H54 (cell line): ENCODE results near the gene MAN1C1.
"Not testable (repeated sequence)": the region's sequence is repeated elsewhere in the genome, so short reads cannot be mapped to it uniquely, and the experiment has no call there.

Source experiments
- DNase-seq: peaks from one replicate; pipeline ENCODE4 v3.0.0; 2011; ENCODE audit warnings: low spot score, mixed read lengths; ENCODE audit not compliant: insufficient read length
- FAIRE-seq: peaks from 3 replicates; lab custom pipeline; 2011; peaks lifted over from hg19 to GRCh38; lab: Jason Lieb, UNC
- POLR2A ChIP-seq: IDR thresholded peaks from 2 replicates; pipeline ENCODE4 v1.6.1; 2011; ENCODE audit warnings: low read depth, mild to moderate bottlenecking, low read length

Gene MAN1C1

DNA sequence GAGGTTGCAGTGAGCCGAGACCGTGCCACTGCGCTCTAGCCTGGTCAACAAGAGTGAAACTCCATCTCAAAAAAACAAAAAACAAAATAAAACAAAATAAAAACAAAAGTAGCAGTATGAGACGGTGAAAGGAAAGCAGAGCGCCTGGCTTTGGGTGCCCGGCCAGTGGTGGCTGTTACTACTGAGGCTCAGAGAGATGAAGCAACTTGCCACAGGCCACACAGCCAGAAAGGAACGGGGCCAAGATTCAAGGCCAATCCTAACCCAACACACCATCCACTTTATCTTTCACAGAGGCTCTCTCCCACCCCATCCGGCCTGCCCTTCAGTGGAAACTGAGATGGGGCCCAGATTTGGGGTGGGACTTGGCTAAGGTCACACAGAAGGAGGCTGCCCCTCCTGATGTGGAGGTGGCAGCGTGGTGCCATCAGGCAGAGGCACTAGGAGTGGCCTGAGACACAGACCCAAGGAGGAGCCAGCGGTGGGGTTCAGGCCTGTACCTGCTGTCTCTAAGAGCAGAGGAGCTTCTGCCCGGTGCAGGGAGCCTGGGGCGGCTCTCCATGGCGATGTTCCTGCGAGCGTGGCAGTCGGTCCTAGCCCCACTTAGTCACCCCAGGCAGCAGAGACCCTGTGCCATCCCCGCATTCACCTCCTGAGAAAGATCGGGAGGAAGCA, 40.0 kb upstream of the MAN1C1 start:
- FAIRE-seq, result no peak
- no peak for TF ChIP-seq POLR2A
- DNase-seq, result no peak

DNA sequence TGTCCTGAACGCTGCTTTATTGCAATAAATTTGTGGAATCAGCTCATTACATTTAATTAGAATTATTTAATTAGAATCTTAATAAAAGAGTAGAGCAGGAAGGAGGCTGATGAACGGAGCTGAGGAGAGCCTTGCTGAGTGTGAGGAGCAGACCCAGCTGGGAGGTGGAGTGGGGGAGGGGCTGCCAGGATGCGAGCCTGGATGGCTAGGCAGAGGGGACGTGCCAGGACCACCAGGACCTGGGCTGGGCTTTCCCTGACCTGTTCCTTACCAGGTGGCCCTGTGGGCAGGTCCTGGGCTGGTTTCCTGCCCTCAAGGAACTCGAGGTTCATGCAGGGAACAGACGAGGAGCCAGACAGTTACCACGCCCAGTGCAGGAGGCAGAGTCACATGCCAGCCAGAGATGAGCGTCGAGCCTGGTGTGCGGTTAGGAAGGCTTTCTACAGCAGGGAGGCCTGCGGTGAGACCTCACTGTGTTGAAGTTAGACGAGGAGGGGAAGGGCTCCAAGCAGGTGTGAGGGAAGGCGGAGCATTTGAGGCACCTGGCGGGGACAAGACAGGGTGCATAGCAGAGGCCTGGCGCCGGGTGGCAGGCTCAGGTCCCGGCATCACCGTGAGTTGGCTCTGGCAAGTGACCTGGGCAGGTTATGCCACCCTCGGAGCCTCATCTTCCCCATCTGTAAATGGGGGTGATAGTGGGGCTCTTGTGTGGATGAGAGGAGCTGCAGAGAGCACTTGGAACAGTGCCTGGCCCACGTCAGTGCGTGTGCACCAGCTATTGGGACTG, 39.3 kb upstream of the MAN1C1 start:
- no peak for FAIRE-seq
- no peak for TF ChIP-seq POLR2A
- no peak for DNase-seq

DNA sequence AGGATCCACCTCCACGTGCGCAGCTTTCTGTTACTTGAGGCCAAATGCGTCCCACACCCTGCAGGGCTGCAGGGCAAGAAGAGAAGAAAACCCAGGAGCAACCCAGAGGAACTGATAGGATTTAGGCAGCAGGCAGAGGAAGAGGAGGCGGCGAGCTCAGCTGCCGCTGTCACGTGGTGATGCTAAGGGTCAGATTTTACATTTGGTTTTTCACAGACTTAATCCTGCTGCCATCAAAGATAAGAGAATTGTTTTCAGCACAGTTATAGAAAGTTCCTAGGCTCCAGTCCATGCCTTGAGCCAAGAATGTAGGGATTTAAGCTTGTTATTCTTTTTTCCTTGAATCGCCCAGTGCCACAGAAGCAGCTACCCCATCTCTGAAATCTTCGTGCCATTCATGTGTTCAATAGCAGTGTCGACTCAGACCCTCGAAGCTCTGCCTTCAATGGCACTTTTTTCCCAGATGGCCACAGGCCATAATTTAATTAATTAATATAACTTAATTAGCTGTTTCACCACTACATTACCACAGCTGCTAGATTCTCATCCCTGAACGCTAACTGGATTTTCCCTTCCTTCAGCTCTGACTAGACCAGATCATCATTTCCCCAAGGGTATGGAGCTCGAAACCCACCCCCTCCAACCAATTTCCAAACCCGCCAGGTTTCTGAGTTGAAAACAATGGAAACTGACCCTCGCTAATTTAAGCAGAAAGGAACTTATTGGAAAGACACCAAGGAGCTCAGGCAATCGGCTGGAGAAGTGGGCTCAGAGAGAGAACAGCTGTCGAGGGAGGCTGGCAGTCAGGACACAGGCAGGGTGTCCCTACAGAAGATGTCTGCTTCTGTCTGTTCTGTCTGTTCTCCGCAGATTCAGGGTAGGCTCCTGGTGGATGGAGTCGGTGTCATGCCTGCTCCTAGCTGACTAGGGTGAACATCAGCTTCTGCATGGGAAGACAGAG, 37.0 kb upstream of the MAN1C1 start:
- TF ChIP-seq POLR2A, result no peak
- no peak for DNase-seq
- FAIRE-seq, result no peak

DNA sequence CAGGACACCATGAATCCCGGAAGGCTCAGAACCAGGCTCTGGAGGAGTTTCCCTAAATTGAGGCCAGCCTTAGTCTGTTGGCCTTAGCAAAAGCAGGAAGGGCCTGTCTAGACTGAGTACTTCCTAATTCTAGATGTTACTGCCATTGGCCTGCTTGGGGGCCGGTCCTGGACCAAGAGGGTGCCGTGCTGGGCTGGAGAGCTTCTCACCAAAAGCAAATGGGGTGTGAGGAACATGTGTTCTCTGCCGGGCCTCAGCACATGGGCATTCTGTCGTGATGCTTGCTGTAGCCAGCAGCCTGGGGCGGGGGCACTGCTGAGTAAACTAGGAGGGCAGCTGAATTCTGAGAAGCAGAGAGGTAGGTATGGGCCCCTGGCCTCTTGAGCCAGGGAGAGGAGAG, 35.7 kb upstream of the MAN1C1 start:
- DNase-seq, result no peak
- no peak for FAIRE-seq
- no peak for TF ChIP-seq POLR2A

DNA sequence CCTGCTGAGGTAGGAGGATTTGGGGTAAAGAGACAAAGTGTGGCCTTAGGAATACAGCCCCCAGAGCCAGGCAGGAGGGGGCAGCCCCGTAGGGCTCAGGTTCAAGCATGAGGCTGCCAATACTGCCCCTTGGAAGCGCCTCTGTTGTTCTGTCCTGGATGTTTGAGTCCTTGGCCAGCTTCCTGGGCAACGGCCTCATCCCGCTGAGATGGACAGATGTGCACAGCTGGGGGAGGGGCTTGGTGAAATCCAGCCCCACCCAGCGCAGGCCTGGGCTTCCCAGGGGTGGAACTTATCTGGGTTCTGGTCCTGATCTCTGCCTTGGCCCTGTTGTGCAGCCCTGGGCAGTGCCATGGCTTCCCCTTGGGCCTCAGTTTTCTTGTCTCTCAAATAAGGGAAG, 34.8 kb upstream of the MAN1C1 start:
- FAIRE-seq, result no peak
- TF ChIP-seq POLR2A, result no peak
- DNase-seq, result no peak

DNA sequence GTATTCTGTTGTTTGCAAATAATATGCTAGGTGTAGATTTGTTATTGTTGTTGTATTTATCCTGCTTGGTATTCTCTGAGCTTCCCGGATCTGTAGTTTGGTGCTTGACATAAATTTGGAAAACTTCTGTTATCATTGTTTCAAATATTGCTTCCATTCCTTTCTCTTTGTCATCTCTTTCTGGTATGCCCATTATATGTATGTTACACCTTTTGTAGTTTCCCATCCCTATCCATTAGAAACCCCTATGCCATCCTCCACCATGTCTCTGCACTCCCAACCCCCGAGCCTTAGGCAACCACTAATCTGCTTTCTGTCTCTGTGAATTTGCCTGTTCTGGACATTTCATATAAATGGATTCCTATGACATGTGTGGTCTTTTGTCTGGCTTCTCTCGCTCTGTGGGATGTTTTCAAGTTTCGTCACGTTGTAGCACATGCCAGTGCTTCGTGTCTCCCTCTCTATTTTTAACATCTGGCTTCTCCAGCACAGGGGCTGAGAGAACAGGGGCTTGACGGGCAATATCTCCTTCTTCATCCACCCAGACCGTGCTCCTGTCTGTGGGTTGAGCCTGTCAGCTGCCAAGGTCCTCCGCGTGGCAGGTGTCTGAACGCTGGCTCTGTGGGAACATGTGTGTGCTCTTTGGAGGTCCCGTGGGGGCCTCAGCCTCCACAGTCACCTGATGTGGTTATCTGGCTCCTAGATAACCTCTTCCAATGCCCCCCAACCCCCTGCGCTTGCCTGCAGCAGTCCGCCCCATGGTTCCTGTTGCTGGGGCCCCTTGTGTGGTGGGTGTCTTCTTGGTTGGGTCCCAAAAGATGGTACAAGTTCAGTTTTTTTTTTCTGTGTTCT, 32.8 kb upstream of the MAN1C1 start:
- DNase-seq (no peak), FAIRE-seq (no peak)
- TF ChIP-seq POLR2A, result no peak

DNA sequence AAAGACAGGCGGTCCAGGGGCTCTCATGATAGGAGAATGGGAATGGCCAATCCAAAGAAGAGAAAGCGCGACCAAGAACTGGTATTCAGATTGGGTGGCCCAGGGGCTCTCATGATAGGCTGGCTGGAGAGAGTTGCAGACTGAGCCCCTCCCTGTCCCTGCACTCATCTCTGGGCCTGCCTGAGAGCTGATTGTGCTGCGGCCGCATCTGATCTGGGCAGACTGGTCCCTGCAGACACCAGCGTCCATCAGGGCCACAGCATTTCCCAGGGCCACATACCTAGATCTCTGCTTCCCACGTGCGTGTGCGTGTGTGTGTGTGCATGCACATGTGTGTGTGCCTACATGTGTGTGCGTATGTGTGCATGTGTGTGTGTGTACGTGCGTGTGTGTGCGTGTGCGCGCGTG, 30.4 kb upstream of the MAN1C1 start:
- no peak for FAIRE-seq
- DNase-seq, result no peak
- TF ChIP-seq POLR2A, result no peak

DNA sequence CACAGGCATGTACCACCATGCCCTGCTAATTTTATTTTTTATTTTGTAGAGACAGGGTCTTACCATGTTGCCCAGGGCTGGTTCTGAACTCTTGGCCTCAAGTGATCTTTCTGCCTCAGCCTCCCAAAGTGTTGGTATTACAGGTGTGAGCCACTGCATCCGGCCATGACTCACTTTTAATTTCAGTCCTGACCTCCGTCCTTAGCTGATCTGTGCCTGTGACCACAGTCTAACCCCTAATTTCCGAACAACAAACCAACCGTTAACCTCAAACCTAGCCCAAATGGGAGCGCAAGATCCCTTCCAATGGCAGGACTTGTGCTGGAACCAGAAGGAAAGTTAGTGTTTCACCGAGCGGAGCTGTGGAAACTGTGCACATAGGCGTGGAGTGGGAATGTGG, 29.3 kb upstream of the MAN1C1 start:
- FAIRE-seq, result no peak
- TF ChIP-seq POLR2A, result no peak
- no peak for DNase-seq

DNA sequence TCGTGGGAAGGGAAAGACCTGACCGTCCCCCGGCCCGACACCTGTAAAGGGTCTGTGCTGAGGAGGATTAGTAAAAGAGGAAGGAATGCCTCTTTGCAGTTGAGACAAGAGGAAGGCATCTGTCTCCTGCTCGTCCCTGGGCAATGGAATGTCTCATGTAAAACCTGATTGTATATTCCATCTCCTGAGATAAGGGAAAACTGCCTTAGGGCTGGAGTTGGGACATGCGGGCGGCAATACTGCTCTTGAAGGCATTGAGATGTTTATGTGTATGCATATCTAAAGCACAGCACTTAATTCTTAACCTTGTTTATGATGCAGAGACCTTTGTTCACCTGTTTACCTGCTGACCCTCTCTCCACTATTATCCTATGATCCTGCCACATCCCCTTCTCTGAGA, 28.4 kb upstream of the MAN1C1 start:
- not testable (repeated sequence) for DNase-seq, FAIRE-seq

DNA sequence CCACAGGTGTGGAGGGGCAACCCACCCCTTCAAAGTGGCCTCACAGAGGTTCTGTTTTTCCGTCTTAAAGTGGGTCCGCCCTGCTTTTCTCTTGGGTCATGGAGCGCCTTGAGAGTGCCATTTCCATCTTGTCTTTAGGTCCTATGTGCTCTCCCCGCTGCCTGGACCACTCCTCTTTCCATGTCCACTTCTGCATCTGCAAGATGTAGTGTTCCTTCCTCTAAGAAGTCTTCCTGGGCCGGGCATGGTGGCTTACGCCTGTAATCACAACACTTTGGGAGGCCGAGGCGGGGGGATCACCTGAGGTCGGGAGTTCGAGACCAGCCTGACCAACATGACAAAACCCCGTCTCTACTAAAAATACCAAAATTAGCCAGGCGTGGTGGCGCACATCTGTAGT, 27.8 kb upstream of the MAN1C1 start:
- DNase-seq, FAIRE-seq: not testable (repeated sequence)

DNA sequence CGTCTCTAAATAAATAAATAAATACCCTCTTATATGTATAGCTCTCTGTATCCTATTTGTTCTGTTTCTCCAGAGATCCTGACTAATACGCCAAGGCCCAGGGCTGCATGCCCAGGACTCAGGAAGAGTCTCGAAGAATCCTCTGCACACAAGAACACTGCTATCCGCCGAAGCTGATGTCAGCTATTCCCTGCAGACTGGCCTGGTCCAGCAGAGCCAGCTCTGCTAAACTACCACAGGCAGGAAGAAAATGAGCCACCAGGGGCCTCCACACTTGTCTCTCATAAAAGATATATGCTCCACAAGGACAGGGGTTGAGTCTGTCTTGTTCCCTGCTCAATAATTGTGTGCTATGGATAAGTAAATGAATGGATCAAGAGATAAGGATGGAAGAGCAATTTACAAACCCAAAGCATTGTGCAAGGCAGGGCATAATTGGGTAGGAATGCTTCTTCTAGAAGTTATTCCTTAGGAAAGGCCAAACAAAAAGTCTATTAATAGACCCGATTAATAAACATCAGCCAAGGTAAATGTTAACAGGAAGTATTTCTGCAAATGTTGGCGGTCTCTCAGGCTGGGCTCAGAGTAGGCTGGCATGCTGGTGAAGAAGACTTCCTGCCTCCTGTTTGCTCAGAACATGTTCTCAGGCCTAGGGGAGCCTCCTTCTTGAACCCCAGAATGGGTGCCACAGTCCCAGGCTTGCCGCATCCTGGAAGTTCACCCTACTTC, 26.3 kb upstream of the MAN1C1 start:
- DNase-seq (no peak), FAIRE-seq (no peak)
- no peak for TF ChIP-seq POLR2A

DNA sequence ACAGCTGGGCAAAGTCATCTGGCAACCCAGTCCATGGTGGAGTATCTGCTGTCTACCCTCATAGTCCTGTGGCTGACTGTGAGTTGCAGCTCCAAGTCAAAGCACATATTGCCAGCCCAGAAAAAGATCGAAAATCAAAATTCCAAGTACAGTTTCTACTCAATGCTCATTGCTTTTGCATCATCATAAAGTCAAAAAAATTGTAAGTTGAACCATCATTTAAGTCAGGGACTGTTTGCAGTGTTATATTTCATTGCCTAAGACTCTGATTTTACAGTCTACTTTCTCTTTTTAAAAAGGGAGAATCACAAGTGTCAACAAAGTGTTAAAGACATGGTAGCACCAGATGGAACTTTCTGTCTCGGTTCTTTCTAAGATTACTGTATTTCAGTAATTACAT, 22.7 kb upstream of the MAN1C1 start:
- DNase-seq, result no peak
- TF ChIP-seq POLR2A, result no peak
- no peak for FAIRE-seq

DNA sequence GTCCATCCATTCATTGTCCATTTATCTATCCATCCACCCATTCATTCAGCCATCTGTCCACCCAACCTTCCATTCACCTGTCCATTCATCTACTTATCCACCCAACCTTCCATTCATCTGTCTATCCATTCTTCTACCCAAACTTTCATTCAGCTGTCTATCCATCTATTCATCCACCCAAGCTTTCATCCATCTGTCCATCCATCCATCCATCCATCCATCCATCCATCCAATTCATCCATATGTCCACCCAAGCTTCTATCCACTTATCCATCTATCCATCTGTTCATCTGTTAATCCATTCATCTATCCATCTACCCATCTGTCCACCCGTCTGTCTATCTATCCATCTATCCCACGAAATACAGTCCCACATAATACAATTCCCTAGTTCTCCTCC, 21.6 kb upstream of the MAN1C1 start:
- FAIRE-seq (no peak), DNase-seq (no peak)
- TF ChIP-seq POLR2A, result no peak

DNA sequence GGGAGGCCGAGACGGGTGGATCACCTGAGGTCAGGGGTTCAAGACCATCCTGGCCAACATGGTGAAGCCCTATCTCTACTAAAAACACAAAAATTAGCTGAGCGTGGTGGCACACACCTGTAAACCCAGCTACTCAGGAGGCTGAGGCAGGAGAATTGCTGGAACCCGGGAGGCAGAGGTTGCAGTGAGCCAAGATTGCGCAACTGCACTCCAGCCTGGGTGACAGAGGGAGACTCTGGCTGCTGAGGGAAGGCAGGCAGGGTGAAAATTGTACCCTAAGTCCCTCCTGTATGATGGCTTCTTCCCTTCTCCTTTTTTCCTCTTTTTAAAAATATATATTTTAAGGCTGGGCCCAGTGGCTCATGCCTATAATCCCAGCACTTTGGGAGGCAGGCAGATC, 19.9 kb upstream of the MAN1C1 start:
- FAIRE-seq, result not testable (repeated sequence)

More for the DNA sequence above, 19.9 kb upstream of the MAN1C1 start:
- DNase-seq, result not testable (repeated sequence)
